NOMO-1 treated with dmso at 0.1 percent for 144 hours (cell line): Measurements from ENCODE around the gene USP35.
"Not testable (repeated sequence)": the region's sequence is repeated elsewhere in the genome, so short reads cannot be mapped to it uniquely, and the experiment has no call there.

ENCODE experiments used
- DNase-seq: peaks from one replicate; lab custom pipeline; 2025; ENCODE audit not compliant: unreplicated experiment; lab: John Stamatoyannopoulos, UW

USP35 gene

GRCh38 chr11:78216021-78216420 lies 27.3 kb downstream of the USP35 start:
- DNase-seq, result no peak

GRCh38 chr11:78216571-78217287 lies 28.0 kb downstream of the USP35 start:
- DNase-seq, result no peak

- DNase-seq, result no peak
These were observed 29.2 kb downstream of the USP35 start for GRCh38 chr11:78217650-78218541.

GRCh38 chr11:78218707-78219492 lies 30.2 kb downstream of the USP35 start:
- DNase-seq, result no peak

- no peak for DNase-seq
These were observed 30.9 kb downstream of the USP35 start for GRCh38 chr11:78219493-78220217.

GRCh38 chr11:78220218-78221157 lies 31.8 kb downstream of the USP35 start:
- DNase-seq, result no peak

GRCh38 chr11:78221396-78222315 lies 32.9 kb downstream of the USP35 start:
- DNase-seq, result no peak

- DNase-seq, result not testable (repeated sequence)
These were observed 34.0 kb downstream of the USP35 start for GRCh38 chr11:78222726-78223125.

- no peak for DNase-seq
These were observed 34.7 kb downstream of the USP35 start for GRCh38 chr11:78223320-78223954.

GRCh38 chr11:78224506-78224905 lies 35.8 kb downstream of the USP35 start:
- DNase-seq, result no peak

GRCh38 chr11:78224906-78225420 lies 36.2 kb downstream of the USP35 start:
- DNase-seq, result no peak

- no peak for DNase-seq
These were observed 38.3 kb downstream of the USP35 start for GRCh38 chr11:78226684-78227680.

GRCh38 chr11:78227921-78228320 lies 39.2 kb downstream of the USP35 start:
- peak; percentile 20 for DNase-seq

- peak; percentile 14 for DNase-seq
These were observed 39.7 kb downstream of the USP35 start for GRCh38 chr11:78228467-78228866.

GRCh38 chr11:78229106-78229505 lies 40.4 kb downstream of the USP35 start:
- no peak for DNase-seq

GRCh38 chr11:78230161-78230877 lies 41.6 kb downstream of the USP35 start:
- no peak for DNase-seq
